T-helper 1 cell treated with Interleukin-12 subunit alpha and Interleukin-12 subunit beta and Interleukin-4 antibody, amounts not matched to agents 30 μg/mL and 1 μg/mL, for 36 hours (primary cell): ENCODE data around the gene TPCN2.

Source experiments
- H3K27ac Mint-ChIP-seq: one replicate; pipeline ENCODE4 v1.8.0; 2021; ENCODE audit warnings: mild to moderate bottlenecking, mixed read lengths
- H3K27me3 Mint-ChIP-seq: one replicate; pipeline ENCODE4 v1.8.0; 2021; ENCODE audit warnings: low read depth, mixed read lengths
- H3K36me3 Mint-ChIP-seq: one replicate; pipeline ENCODE4 v1.8.0; 2021; ENCODE audit warnings: low read depth, mixed read lengths
- H3K4me1 Mint-ChIP-seq: one replicate; pipeline ENCODE4 v1.8.0; 2021; ENCODE audit warnings: low read depth, mixed read lengths
- H3K4me3 Mint-ChIP-seq: one replicate; pipeline ENCODE4 v1.8.0; 2021; ENCODE audit warnings: mild to moderate bottlenecking, moderate library complexity, mixed read lengths
- H3K9me3 Mint-ChIP-seq: one replicate; pipeline ENCODE4 v1.8.0; 2021; ENCODE audit warnings: mixed read lengths

TPCN2 gene

DNA sequence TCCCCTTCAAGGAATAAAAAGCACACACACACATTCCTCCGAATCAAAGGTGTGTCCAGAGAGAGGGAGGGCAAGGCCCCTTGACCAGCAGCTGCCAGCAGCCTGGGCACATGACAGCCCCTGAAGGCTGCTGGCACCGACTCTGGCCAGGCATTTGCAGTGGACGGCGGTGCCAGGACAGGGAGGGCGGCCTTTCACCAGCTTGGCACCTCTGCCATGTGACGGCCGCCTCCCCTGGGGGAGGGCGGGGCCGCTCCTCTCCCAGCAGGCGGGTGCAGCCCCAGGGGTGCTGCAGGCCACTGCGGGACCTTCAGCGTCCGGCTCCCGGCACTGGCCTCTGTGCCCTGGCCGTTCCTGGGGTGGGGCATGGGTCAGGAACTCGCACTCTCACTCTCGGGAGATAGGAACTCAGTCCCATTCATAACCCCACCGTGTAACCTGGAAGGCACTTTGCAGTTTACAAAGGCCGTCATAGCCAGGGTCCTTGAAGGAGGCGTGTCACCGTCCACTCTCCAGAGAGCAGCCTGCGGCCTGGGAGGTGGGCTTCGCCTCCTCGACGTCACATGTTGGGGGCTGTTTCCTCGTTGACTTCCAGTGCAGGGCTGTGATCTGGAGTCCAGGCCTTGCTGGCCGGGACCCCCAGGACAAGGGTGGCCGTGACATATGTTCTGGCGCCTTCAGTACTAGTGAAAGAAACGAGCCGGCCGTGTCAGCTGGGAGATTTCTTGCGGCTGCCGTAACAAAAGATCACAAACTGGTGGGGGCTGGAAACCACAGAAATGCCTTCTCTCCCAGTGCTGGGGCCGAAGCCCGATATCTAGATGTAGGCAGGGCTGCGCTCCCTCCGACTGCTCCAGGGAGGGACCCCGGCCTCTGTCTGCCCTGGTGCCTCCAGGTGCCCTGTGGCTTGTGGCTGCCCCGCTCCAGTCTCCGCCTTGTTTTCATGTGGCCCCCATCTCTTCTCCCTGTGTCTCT lies 67.1 kb downstream of the TPCN2 start:
- Mint-ChIP-seq H3K4me1 (peaks cover 1% of the 10 kb centered on the region), H3K27ac (no peak overlapping the region), H3K36me3 (no peaks in the 10 kb centered on the region), H3K27me3 (no peaks in the 10 kb centered on the region), H3K9me3 (peaks cover 5% of the 10 kb centered on the region), H3K4me3 (no peak overlapping the region)

DNA sequence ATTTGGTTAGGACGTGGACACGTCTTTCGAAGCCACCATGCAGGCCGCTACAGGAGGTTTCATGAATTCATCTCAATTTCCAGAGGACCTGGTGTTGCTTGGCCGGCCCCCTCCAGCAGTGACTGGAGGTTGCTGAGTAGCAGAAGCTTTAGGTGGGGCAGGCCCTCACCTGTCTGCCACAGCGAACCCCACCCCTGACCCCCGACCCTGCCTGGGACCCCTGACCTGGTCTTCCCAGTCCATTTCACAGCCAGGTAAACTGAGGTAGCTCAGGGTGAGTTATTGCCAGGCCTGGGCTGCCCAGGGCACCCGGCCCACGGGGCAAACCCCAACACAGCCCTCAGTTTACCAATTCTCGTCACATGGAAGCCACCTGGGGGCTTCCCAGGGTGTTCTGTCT lies 67.9 kb downstream of the TPCN2 start:
- Mint-ChIP-seq H3K9me3 (peaks cover 5% of the 10 kb centered on the region), H3K4me3 (no peak overlapping the region), H3K4me1 (peaks cover 7% of the 10 kb centered on the region), H3K27me3 (no peaks in the 10 kb centered on the region), H3K27ac (no peak overlapping the region), H3K36me3 (no peaks in the 10 kb centered on the region)

DNA sequence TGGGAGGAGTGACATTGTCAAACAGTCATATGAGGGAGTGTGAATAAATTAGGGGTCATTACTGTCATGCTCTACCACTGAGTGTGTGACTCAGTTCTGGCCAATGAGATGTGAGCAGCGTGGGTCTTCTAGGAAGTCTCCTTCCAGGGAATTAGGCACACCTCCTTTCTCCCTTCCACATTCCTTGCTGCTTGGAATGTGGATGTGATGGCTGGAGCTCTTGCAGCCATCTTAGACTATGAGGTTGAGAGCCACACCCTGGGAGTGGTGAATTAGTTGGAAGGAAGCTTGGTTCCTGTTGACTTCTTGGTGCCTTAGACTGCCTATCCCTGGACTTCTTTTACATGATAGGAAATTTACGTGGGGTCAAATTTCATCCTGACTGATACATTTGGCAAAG lies 70.5 kb downstream of the TPCN2 start:
- no peaks in the 10 kb centered on the region for H3K36me3 Mint-ChIP-seq
- no peaks in the 10 kb centered on the region for H3K27me3 Mint-ChIP-seq
- no peak overlapping the region for H3K4me3 Mint-ChIP-seq
- H3K4me1 Mint-ChIP-seq, result peaks cover 19% of the 10 kb centered on the region
- H3K9me3 Mint-ChIP-seq, result peaks cover 5% of the 10 kb centered on the region
- H3K27ac Mint-ChIP-seq, result no peak overlapping the region

DNA sequence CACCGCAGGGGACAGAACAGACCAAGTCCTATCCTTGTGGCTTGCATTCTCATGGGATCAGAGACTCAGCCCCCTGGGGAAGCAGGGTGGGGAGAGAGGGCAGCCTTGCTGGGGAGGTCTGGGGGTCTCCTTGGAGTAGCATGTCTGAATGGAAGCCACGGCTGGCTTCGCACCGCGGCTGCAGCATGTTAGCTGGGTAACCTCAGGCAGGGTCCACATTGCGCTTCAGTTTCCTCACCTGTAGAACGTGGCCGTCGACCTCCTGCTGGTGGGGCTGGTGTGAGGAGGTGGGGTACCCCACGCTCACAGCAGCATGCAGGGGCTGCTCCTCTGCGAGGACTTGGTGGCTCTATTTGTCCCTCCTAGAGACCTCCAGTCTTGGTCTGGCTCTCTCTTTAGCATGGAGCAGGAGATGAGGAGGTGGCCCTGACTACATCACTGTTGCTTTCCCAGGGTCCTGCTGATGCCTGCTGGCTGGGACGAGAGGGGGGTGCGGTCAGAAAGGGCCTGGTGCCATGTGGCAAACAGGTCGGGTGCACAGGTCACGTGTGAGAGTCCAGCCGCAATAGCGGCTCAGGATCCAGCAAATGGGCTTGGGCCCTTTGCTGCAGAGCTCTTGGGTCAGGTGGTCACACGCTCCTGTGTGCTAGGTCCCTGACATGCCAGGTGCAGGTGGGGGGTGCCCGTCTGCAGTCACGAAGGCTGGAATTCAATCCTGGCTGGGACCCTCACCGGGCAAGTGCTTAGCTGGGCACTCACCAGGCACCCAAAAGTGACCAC lies 71.6 kb downstream of the TPCN2 start:
- no peaks in the 10 kb centered on the region for H3K36me3 Mint-ChIP-seq
- H3K4me3 Mint-ChIP-seq, result no peak overlapping the region
- H3K9me3 Mint-ChIP-seq, result peaks cover 5% of the 10 kb centered on the region
- no peak overlapping the region for H3K27ac Mint-ChIP-seq
- peaks cover 25% of the 10 kb centered on the region for H3K4me1 Mint-ChIP-seq
- H3K27me3 Mint-ChIP-seq, result no peaks in the 10 kb centered on the region

DNA sequence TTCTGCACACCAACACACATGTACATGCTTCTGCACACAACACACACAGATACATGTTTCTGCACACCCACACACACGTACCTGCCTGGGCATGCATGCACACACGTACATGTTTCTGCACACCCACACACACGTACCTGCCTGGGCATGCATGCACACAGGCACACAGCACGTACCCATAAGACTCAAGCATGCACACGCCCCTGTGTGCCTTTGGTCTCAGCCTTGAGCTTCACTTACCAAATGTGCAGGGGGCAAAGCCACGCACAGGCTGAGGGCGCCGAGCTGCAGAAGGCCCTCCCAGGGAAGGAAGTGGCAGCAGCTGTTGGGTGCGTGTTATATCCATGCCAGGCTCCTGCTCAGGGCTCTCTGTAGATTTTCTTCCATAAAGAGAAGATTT lies 72.3 kb downstream of the TPCN2 start:
- Mint-ChIP-seq H3K27ac (no peak overlapping the region), H3K4me3 (no peak overlapping the region)

DNA sequence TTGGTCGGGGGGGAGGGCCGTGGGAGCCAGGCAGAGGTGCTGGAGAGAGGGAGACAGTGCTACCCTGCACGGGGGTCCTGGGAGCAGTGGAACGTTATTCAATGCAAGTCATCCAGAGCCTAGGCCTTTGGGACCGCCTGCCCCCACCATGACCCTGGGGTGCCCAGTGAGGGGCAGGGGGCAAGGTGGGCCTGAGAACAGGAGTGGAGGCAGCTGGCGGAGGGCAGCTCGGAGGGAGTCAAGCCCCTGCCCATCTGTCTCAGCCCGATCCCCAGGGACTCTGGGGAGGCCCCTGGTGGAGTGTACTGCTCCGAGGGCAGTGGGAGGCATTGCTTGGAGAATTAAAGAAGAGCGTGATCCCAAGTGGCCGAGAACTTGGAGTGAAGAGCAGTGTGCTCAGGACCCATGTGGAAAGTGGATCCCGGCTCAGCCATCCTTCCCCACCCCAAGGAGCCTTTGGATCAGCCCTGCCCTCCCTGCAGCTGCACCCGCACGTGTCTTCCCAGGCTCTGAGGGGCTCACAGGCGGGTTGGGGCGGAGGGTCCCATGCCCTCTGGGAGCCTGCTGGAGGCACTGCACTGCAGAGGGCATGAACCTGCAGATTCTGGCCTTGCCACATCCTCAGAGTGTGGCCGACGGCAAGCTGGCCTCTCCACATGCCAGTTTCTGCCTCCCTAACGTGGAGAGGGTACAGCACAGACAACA lies 73.0 kb downstream of the TPCN2 start:
- H3K27ac Mint-ChIP-seq, result no peak overlapping the region
- peaks cover 5% of the 10 kb centered on the region for H3K9me3 Mint-ChIP-seq
- no peaks in the 10 kb centered on the region for H3K27me3 Mint-ChIP-seq
- peaks cover 25% of the 10 kb centered on the region for H3K4me1 Mint-ChIP-seq
- H3K36me3 Mint-ChIP-seq, result no peaks in the 10 kb centered on the region
- H3K4me3 Mint-ChIP-seq, result peak overlapping the region; percentile 30

More for the DNA sequence above, 72.3 kb downstream of the TPCN2 start:
- H3K4me1 Mint-ChIP-seq, result peaks cover 25% of the 10 kb centered on the region
- H3K36me3 Mint-ChIP-seq, result no peaks in the 10 kb centered on the region
- no peaks in the 10 kb centered on the region for H3K27me3 Mint-ChIP-seq
- H3K9me3 Mint-ChIP-seq, result peaks cover 5% of the 10 kb centered on the region

DNA sequence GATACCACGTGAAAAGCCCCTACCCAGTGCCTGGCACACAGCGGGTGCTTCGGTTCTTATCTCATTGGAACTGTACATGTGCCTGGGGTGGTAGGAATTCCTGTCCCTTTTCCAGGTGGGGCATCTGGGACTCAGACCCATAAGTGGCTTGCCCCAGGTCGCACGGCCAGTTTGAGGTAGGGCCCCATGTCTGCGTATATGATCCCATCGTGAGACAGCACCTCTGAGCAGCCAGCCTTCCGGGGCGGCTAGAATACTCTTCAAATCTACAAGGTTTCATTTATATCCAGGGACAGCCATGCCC lies 73.5 kb downstream of the TPCN2 start:
- H3K27me3 Mint-ChIP-seq, result no peaks in the 10 kb centered on the region
- H3K36me3 Mint-ChIP-seq, result no peaks in the 10 kb centered on the region
- peaks cover 25% of the 10 kb centered on the region for H3K4me1 Mint-ChIP-seq
- H3K9me3 Mint-ChIP-seq, result peaks cover 5% of the 10 kb centered on the region
- H3K4me3 Mint-ChIP-seq, result no peak overlapping the region
- H3K27ac Mint-ChIP-seq, result peak overlapping the region; percentile 45

DNA sequence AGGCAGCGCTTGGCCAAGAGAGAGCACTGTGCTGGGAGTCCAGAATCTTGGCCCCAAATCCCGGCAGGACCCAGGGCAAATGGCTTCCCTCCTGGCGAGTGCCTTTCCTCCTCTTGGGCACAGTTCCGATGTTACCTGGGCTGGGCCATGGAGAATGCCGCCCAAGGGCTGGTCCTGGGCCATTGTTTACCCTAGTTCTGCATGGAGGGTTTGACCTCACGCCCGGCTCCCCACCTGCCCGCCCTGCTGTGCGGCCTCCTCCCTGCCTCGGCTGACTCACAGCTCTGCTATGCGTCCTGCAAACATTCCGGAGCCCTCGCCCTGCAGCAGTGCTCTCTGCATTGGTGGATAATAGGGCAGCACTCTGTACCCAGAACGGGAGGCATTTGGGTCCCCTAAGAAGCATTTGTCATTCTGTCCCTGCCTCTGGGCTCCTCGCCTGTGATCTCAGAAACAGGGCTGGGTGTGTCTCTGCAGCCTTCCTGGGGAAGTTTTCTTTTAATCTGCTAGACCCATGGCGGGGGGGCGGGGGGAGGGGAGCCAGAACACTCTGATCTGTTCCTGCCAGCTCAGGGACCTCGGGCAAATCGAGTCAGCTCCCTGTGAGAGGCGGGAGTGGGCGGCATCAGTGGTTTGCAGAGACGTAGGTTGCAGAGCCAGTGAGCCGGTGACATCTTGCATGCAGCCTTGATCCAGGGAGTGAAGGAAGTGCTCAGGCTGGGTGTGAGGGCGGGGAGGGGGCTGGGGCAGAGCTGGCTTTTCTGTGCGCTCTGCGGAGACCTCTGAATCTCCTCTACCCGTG lies 74.1 kb downstream of the TPCN2 start:
- H3K36me3 Mint-ChIP-seq, result no peaks in the 10 kb centered on the region
- peaks cover 25% of the 10 kb centered on the region for H3K4me1 Mint-ChIP-seq
- H3K9me3 Mint-ChIP-seq, result peaks cover 6% of the 10 kb centered on the region
- H3K27ac Mint-ChIP-seq, result peak overlapping the region; percentile 79
- no peaks in the 10 kb centered on the region for H3K27me3 Mint-ChIP-seq
- peak overlapping the region; percentile 56 for H3K4me3 Mint-ChIP-seq

DNA sequence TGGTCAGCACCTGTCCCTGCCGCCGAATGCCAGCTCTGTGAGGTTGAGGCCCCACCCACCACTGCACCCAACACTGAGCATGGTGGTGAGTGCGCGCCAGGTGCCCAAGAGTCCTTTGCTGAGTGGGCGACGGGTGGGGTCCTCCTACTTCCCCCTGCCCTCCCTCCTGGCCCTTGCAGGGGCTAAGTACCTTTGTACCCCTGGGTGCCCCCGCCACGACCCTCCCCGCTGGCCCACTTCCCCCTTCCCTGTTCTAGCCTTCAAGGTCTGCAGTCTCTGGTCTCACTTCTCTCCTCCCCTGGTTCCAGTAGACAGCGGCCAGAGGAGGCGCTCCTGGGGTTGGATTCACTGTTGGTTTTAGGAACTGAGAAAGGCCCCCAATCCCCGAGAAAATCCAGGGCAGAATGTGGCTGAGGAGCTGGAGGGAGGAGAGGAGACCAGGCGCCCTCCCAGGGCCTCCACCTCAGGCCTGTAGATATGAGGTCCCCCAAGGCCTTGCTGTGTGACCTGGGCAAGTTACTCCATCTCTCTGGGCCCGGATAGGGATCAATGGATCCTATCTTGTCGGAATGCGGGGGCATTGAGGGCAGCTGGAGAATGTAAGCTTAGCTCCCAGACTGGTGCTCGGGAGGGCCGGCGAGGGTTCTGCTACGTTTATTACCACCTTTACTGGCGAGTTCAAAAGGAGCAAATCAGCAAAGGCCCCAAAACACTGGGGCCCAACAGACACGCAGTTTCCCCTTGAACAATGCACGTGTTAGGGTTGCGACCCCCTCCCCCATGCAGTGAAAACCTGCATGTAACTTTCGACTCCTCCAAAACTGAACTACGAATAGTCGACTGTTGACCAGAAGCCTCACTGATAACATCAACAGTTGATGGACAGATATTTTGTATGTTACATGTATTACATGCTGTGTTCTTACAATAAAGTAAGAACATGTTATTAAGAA lies 75.1 kb downstream of the TPCN2 start:
- H3K27me3 Mint-ChIP-seq, result no peaks in the 10 kb centered on the region
- peaks cover 14% of the 10 kb centered on the region for H3K9me3 Mint-ChIP-seq
- peaks cover 28% of the 10 kb centered on the region for H3K4me1 Mint-ChIP-seq
- H3K36me3 Mint-ChIP-seq, result no peaks in the 10 kb centered on the region
- peak overlapping the region; percentile 46 for H3K27ac Mint-ChIP-seq
- H3K4me3 Mint-ChIP-seq, result peak overlapping the region; percentile 1

DNA sequence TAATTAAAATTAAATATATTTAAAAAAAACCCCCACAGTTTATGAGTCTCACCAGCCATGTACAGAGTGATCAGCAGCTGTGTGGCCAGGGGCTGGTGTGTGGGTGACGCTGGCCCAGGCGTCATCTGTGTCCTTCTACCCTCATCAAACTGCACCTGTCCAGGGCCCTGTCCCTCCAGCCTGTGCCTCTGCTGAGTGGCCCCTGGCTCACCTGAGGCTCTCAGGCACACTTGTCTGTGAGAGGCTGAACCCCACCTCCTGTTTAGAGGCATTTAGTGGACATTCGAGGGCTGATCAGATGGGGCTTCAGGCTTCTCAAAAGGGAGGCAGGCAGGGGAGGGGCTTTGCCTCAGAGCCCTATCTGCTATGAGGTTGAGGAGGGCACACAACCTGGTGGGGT lies 77.1 kb downstream of the TPCN2 start:
- Mint-ChIP-seq H3K27me3 (no peaks in the 10 kb centered on the region), H3K4me3 (no peak overlapping the region), H3K9me3 (peaks cover 12% of the 10 kb centered on the region), H3K27ac (no peak overlapping the region), H3K36me3 (no peaks in the 10 kb centered on the region), H3K4me1 (peaks cover 28% of the 10 kb centered on the region)

DNA sequence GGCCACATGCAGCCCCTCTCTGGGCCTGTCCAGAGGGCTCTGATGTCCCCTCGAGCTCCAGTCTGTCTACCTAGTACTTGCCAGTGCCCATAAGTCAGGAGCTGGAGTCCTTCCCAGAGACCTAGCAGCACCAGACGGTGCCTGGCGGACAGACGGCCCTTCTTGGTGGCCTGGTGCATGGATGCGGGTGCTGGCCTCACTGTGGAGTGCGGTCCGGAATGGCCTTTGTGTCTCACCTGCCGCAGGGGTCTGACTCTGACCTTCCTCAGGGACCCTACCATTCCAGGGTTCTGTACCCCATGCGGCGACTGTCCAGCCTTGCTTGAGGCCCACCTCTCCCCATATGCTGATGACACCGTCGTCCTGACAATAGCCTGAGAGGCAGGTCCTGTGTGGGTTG lies 77.6 kb downstream of the TPCN2 start:
- Mint-ChIP-seq H3K9me3 (peaks cover 12% of the 10 kb centered on the region), H3K4me1 (peaks cover 25% of the 10 kb centered on the region), H3K27ac (no peak overlapping the region), H3K36me3 (no peaks in the 10 kb centered on the region), H3K4me3 (no peak overlapping the region), H3K27me3 (no peaks in the 10 kb centered on the region)

DNA sequence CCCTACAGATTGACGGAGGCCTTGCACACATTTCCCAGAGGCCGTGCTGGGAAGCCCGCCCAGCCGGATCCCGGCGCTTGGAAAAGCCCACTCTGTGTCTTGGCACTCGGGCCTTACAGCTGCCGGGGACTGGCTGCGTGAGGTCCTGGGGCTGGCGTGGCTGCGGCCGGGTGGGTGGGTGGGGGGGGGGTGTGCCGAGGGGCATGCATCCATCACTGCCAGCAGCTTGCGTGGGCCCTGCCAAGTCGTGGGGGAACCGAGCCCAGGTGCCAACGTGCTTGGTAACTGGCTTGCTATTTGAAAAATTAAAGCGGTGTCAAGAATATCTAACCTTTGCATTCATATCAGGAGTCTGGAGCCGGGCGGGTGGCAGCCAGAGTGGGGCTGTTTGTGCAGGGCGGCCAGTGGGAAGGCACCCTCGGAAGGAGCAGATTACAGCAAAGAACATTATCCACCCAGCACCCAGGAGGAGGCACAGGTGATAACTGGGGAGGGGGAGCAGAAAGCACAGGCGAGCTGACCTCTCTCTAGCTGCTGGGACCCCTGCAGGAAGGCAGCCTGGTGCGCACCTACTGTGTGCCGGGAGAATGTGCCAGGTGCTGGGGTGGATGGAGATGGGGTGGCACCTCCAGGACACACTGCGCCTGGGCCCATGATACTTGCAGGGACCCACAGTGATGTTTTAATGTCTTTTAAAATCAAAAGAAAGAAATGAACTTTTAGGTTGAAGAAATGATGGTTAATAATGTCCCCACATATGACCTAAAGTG lies 78.5 kb downstream of the TPCN2 start:
- Mint-ChIP-seq H3K4me3 (no peak overlapping the region), H3K36me3 (no peaks in the 10 kb centered on the region), H3K27ac (no peak overlapping the region), H3K4me1 (peaks cover 24% of the 10 kb centered on the region), H3K27me3 (no peaks in the 10 kb centered on the region), H3K9me3 (peaks cover 12% of the 10 kb centered on the region)

DNA sequence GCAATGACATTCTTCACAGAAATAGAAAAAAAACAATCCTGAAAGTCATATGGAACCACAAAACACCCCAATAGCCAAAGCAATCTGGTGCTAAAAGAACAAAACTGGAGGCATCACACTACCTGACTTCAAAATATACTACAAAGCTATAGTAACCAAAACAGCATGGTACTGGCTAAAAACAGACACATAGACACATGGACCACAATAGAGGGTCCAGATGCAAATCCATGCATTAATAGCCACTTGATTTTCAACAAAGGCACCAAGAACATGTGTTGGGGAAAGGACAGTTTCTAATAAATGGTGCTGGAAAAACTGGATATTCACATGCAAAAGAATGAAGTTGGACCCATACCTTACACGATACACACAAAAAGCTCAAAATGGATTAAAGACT lies 79.2 kb downstream of the TPCN2 start:
- Mint-ChIP-seq H3K27me3 (no peaks in the 10 kb centered on the region), H3K36me3 (no peaks in the 10 kb centered on the region), H3K4me3 (no peak overlapping the region), H3K27ac (no peak overlapping the region), H3K4me1 (peaks cover 19% of the 10 kb centered on the region), H3K9me3 (peaks cover 13% of the 10 kb centered on the region)
